NB4 (cell line): Measurements from ENCODE around the gene GDPD1.

Experiments used
- POLR2A ChIP-seq: IDR thresholded peaks from 2 replicates; pipeline ENCODE4 v1.6.1; 2011; ENCODE audit warnings: mild to moderate bottlenecking; ENCODE audit not compliant: insufficient read length; ENCODE audit errors: extremely low read depth
- TF ChIP-seq, protein P1 (sequence below): IDR thresholded peaks from one replicate; pipeline ENCODE4 v1.5.1; 2012; ENCODE audit warnings: low read depth, low read length

DNA sequence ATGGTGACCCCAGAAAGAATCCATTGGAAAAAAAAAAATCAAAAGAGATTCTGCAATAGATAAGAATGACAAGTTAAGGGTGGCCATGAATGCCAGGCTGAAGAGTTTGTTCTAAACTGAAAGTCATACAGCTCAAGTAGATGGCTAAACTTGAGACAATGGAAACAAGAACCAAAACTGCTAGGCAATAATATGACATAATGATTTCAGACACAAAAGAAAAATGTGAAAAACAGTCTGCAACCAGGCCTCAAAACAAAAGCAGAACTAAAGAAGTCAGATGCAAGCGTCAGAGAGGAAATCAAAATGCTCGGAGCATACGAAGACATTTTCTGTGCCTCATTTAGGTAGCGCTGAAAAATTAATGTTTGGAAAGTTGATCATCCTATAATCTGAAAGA, 56.7 kb downstream of the GDPD1 start:
- TF ChIP-seq, protein P1, sequence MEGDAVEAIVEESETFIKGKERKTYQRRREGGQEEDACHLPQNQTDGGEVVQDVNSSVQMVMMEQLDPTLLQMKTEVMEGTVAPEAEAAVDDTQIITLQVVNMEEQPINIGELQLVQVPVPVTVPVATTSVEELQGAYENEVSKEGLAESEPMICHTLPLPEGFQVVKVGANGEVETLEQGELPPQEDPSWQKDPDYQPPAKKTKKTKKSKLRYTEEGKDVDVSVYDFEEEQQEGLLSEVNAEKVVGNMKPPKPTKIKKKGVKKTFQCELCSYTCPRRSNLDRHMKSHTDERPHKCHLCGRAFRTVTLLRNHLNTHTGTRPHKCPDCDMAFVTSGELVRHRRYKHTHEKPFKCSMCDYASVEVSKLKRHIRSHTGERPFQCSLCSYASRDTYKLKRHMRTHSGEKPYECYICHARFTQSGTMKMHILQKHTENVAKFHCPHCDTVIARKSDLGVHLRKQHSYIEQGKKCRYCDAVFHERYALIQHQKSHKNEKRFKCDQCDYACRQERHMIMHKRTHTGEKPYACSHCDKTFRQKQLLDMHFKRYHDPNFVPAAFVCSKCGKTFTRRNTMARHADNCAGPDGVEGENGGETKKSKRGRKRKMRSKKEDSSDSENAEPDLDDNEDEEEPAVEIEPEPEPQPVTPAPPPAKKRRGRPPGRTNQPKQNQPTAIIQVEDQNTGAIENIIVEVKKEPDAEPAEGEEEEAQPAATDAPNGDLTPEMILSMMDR, result no peak
- no peak for TF ChIP-seq POLR2A
